CD4-positive, alpha-beta T cell (primary cell): ENCODE measurements around the gene ADAMTS3. TPM values are rescaled to one million over a fixed set of nuclear protein-coding genes. Genes with fewer than 3 reads are reported as not detected.

Experiments used
- ATAC-seq: fragments of 200-7000 bp; cut with Tn5 transposase; one replicate; pipeline ENCODE4 v1.10.0; 2022; ENCODE audit warnings: mild to moderate bottlenecking; ENCODE audit not compliant: poor library complexity
- CTCF ChIA-PET: fragments of 350-600 bp; sonication (Branson Sonifier 250); formaldehyde crosslinking; loops from one replicate; lab custom pipeline; 2021; ENCODE audit warnings: antibody characterized with exemption, inconsistent platforms; lab: Charles Lee
- POLR2A ChIA-PET: fragments of 350-600 bp; sonication (Branson Sonifier 250); formaldehyde crosslinking; loops from one replicate; lab custom pipeline; 2021; ENCODE audit warnings: antibody characterized with exemption, inconsistent platforms; lab: Charles Lee
- DNase-seq, 14 experiments: peaks; one replicate each; pipeline ENCODE4 v3.0.0-alpha.2; 2013 to 2020; ENCODE audit warnings: mixed read lengths in 2 of 14
- H3K27ac ChIP-seq, 2 donors: one replicate each; pipeline versions ENCODE4 v1.5.1 to v1.7.0; 2013; ENCODE audit warnings: low read length in 2 of 2, low read depth in 1 of 2, mild to moderate bottlenecking in 1 of 2
- H3K27me3 ChIP-seq, 2 experiments: 1 replicate in 1 of 2; 2 replicates in 1 of 2; pipeline versions ENCODE4 v1.6.1 to v1.7.0; 2013; ENCODE audit warnings: low read length in 2 of 2, control low read depth in 1 of 2, mild to moderate bottlenecking in 1 of 2, moderate library complexity in 1 of 2; ENCODE audit not compliant: insufficient read depth in 2 of 2, control insufficient read depth in 1 of 2
- H3K36me3 ChIP-seq: one replicate; pipeline ENCODE4 v1.6.1; 2013; ENCODE audit warnings: low read length, control low read depth; ENCODE audit not compliant: insufficient read depth
- H3K4me1 ChIP-seq: one replicate; pipeline ENCODE4 v1.6.1; 2013; ENCODE audit warnings: low read length, control low read depth; ENCODE audit not compliant: insufficient read depth
- H3K4me3 ChIP-seq: one replicate; pipeline ENCODE4 v1.5.1; 2013; ENCODE audit warnings: mild to moderate bottlenecking, low read length, moderate library complexity
- H3K9me3 ChIP-seq, 2 experiments: 1 replicate in 1 of 2; 2 replicates in 1 of 2; pipeline versions ENCODE4 v1.6.1 to v1.7.0; 2013; ENCODE audit warnings: low read length in 2 of 2, mild to moderate bottlenecking in 2 of 2, control low read depth in 1 of 2, moderate library complexity in 1 of 2; ENCODE audit not compliant: control insufficient read depth in 1 of 2, insufficient read depth in 1 of 2
- H3K27ac Mint-ChIP-seq: one replicate; pipeline ENCODE4 v1.8.0; 2020; ENCODE audit warnings: mixed read lengths
- H3K27me3 Mint-ChIP-seq: one replicate; pipeline ENCODE4 v1.8.0; 2021; ENCODE audit warnings: mixed read lengths
- H3K36me3 Mint-ChIP-seq: one replicate; pipeline ENCODE4 v1.8.0; 2021; ENCODE audit warnings: low read depth, mixed read lengths
- H3K4me1 Mint-ChIP-seq: one replicate; pipeline ENCODE4 v1.8.0; 2021; ENCODE audit warnings: low read depth, mixed read lengths
- H3K4me3 Mint-ChIP-seq: one replicate; pipeline ENCODE4 v1.8.0; 2020; ENCODE audit warnings: mild to moderate bottlenecking, mixed read lengths
- H3K9me3 Mint-ChIP-seq: one replicate; pipeline ENCODE4 v1.8.0; 2020; ENCODE audit warnings: mixed read lengths
- intact Hi-C, 2 experiments: fragments of 100-400 bp; cut with DNase I in 1 of 2; cut with micrococcal nuclease in 1 of 2; formaldehyde crosslinking; loops; one replicate each; pipeline versions ENCODE4 v1.15.1 to v1.9.0; 2023 to 2025; cut with DNase I, micrococcal nuclease
- total RNA-seq, 174 experiments: library from RNA in 2 of 174; stranded (reverse) in 2 of 174; gene quantifications; one replicate each; pipeline ENCODE4 v1.2.3 and lab custom pipeline; 2021 to 2026
- TF ChIP-seq, protein P1 (sequence below): fragments of 200-600 bp; IDR thresholded peaks from one replicate; pipeline ENCODE4 v1.8.0; 2022; ENCODE audit warnings: antibody characterized with exemption, mild to moderate bottlenecking

The ADAMTS3 gene
- total RNA-seq, 2 experiments from 2014 or later, result not detected

DNA sequence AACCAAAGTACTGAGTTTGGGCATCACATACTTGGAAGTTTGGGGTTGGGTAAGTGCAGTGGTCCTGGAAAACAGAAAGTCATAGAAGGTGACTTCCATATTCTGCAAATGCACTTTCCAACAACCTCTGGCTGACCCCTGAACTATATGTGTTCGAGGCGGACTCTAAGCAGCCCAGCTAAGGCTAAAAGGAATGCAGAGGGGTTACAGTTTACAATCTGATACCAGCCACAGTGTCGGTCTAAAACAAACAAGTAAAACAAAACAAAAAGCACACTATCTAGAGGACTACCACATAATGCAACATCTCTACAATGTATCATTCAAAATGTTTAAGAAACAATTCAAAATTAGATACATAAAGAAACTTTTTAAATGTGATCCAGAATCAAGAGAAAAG, 185.6 kb downstream of the ADAMTS3 start:
- H3K9me3 Mint-ChIP-seq, result no peaks in the 10 kb centered on the region
- Histone ChIP-seq H3K36me3 (no peaks in the 10 kb centered on the region), H3K4me3 (no peak overlapping the region), H3K27me3 (no peaks in the 10 kb centered on the region), H3K27ac (no peak overlapping the region), H3K4me1 (no peaks in the 10 kb centered on the region), H3K9me3 (no peaks in the 10 kb centered on the region)
- ATAC-seq (no peak), DNase-seq (no peak)
- no peaks in the 10 kb centered on the region for H3K36me3 Mint-ChIP-seq
- ChIA-PET CTCF (no interaction called here), POLR2A (no interaction called here)
- TF ChIP-seq, protein P1, sequence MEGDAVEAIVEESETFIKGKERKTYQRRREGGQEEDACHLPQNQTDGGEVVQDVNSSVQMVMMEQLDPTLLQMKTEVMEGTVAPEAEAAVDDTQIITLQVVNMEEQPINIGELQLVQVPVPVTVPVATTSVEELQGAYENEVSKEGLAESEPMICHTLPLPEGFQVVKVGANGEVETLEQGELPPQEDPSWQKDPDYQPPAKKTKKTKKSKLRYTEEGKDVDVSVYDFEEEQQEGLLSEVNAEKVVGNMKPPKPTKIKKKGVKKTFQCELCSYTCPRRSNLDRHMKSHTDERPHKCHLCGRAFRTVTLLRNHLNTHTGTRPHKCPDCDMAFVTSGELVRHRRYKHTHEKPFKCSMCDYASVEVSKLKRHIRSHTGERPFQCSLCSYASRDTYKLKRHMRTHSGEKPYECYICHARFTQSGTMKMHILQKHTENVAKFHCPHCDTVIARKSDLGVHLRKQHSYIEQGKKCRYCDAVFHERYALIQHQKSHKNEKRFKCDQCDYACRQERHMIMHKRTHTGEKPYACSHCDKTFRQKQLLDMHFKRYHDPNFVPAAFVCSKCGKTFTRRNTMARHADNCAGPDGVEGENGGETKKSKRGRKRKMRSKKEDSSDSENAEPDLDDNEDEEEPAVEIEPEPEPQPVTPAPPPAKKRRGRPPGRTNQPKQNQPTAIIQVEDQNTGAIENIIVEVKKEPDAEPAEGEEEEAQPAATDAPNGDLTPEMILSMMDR, result no peak
- no peaks in the 10 kb centered on the region for H3K27me3 Mint-ChIP-seq
- H3K27ac Mint-ChIP-seq, result no peak overlapping the region
- intact Hi-C loops, result no loop called here
- no peaks in the 10 kb centered on the region for H3K4me1 Mint-ChIP-seq
- no peak overlapping the region for H3K4me3 Mint-ChIP-seq

DNA sequence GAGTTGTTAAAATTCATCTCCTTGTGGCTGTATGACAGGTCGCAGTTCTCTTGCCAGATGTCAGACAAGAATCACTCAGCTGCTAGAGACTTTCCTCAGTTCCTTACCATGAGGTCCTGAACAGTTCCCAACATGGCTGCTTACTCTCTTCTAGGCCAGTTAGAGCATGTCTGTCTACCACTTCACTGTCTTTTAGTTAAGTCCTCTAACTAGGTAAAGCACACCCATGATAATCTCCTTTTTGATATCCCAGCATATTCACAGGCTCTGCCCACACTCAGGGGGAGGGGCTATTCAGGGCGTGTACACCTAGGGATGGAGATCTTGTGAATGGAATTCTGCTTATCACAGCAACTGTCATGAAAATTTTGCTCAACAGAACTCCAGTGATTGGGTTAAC, 190.1 kb downstream of the ADAMTS3 start:
- Histone ChIP-seq H3K36me3 (no peaks in the 10 kb centered on the region), H3K9me3 (no peaks in the 10 kb centered on the region), H3K27ac (no peak overlapping the region), H3K4me3 (no peak overlapping the region), H3K4me1 (no peaks in the 10 kb centered on the region), H3K27me3 (no peaks in the 10 kb centered on the region)
- intact Hi-C loops, result no loop called here
- TF ChIP-seq, protein P1, result no peak
- Mint-ChIP-seq H3K36me3 (no peaks in the 10 kb centered on the region), H3K4me3 (no peak overlapping the region), H3K4me1 (no peaks in the 10 kb centered on the region), H3K9me3 (no peaks in the 10 kb centered on the region), H3K27me3 (no peaks in the 10 kb centered on the region), H3K27ac (no peak overlapping the region)
- DNase-seq (no peak), ATAC-seq (no peak)
- CTCF ChIA-PET, result no interaction called here
- POLR2A ChIA-PET, result no interaction called here

GRCh38 chr4:72377491-72378194, 191.4 kb downstream of the ADAMTS3 start:
- Histone ChIP-seq H3K36me3 (no peaks in the 10 kb centered on the region), H3K27ac (no peak overlapping the region), H3K9me3 (no peaks in the 10 kb centered on the region), H3K4me3 (no peak overlapping the region), H3K27me3 (no peaks in the 10 kb centered on the region), H3K4me1 (no peaks in the 10 kb centered on the region)
- no peak overlapping the region for H3K27ac Mint-ChIP-seq
- H3K27me3 Mint-ChIP-seq, result no peaks in the 10 kb centered on the region
- TF ChIP-seq, protein P1, result no peak
- intact Hi-C loops, result no loop called here
- DNase-seq (no peak), ATAC-seq (no peak)
- no peaks in the 10 kb centered on the region for H3K36me3 Mint-ChIP-seq
- no peaks in the 10 kb centered on the region for H3K9me3 Mint-ChIP-seq
- no peaks in the 10 kb centered on the region for H3K4me1 Mint-ChIP-seq
- H3K4me3 Mint-ChIP-seq, result no peak overlapping the region
- ChIA-PET CTCF (no interaction called here), POLR2A (no interaction called here)
